Erythroblast (primary cell): ENCODE data around the gene EMP2.

Experiments used
- GATA1 ChIP-seq: IDR thresholded peaks from 2 replicates; pipeline ENCODE4 v1.6.1; 2011; ENCODE audit warnings: low read depth, mild to moderate bottlenecking, control low read depth, low read length, moderate library complexity
- POLR2A ChIP-seq: IDR thresholded peaks from 2 replicates; pipeline ENCODE4 v1.6.1; 2011; ENCODE audit warnings: mild to moderate bottlenecking, low read length

DNA sequence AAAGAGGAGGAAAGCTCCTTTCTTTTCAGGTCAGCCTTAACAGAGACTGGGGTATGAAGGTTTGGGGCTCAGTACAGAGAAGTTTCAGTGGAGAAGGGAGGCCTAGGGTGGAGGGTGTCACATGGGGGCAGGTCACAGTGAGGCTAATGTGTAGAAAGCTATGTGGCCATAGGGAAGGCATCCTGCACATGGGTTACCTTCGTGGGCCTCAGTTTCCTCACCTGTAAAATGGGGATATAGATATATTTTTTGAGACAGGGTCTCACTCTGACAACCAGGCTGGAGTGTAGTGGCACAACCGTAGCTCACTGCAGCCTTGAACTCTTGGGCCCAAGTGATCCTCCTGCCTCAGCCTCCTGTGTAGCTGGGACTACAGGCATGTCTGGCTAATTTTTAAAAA, 41.8 kb downstream of the EMP2 start:
- TF ChIP-seq POLR2A (no peak), GATA1 (no peak)
